ENCODE data around the gene EDEM1.
"Not testable (repeated sequence)": the region's sequence is repeated elsewhere in the genome, so short reads cannot be mapped to it uniquely, and the experiment has no call there.

EDEM1 gene

DNA sequence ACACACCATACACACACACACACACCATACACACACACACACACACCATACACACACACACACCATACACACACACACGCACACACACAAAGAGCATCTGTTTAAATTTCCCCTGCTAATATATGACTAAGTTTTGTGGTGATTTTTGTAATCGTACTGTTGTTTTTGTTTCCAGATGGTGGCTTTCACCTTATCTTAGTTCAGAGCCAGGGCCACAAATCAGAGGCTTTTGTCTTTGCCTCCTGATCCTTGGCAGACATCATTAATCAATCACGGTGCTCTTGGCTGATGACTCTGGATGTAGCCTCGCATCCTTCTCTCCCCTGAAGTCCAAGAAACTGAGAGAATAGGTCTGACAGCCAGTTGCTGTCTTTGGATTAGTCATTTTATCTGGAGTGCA is 52.1 kb downstream of the EDEM1 start:
- no peak for DNase-seq

DNA sequence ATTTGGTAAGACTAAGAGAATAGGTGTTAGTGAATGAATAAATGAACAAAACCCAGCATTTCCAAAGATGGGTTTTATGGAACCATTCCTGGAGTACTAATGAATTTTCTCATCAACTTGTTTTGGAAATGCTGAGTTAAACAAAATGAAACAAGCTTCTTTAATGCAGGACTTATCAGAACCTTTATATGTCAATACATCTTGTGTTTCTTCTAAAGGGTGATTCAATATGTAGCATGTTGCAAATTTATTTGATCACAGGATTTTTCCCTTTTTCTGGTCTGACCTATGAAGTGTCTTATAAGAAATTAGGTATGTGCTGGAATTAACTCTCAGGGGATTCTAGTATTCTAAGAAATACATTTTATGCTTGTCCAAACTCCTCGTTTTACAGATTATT is 53.2 kb downstream of the EDEM1 start:
- no peak for DNase-seq

DNA sequence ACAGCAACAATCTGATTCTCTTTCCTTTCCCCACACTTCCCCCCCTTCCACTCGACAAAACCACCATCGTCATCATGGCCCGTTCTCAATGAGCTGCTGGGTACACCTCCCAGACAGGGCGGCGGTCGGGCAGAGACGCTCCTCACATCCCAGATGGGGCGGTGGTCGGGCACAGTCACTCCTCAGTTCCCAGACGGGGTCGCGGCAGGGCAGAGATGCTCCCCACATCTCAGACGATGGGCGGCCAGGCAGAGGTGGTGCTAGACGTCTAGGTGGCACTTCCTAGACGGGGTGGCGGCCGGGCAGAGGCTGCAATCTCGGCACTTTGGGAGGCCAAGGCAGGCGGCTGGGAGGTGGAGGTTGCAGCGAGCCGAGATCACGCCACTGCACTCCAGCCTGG is 55.3 kb downstream of the EDEM1 start:
- DNase-seq, result not testable (repeated sequence)

DNA sequence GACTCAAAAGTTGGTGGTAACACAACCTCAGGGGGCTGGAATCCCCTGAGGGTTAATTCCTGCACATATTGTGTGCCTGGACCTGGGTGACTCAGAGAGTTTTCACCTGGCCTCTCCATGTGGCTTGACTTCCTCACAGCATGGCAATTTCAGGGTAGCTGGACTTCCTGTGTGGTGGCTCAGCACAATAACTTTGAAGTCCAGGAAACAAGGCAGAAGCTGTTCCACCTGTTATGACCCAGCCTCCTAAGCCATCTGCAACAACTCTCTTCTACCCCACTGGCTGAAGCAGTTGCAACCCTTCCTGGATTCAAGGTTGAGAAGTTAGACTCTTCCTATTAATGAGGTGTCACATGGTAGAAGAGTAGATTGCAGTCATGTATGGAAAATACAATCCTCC is 58.4 kb downstream of the EDEM1 start:
- no peak for DNase-seq

- DNase-seq, result no peak
Measured at GRCh38 chr3:5248822-5249221, 61.3 kb downstream of the EDEM1 start.

GRCh38 chr3:5250467-5251195 is 63.1 kb downstream of the EDEM1 start:
- no peak for DNase-seq

DNA sequence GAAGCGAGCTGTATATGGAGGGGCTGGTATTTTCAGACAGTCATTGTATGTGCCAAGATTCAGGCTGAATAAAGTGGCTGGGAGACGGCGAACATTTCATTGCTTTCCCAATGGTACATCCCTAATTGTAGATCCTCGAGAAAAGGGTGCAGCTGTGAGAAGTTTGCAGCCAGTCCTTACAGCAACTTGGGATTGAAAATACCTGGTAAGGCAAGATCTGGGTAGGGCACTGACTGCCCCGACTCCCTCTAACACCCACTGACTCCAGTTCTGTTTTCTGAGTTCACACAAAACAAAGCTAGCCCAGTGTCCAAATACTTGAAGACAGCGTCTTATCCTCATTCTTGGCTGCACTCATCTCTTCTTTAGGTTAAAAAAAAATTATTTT is 63.7 kb downstream of the EDEM1 start:
- DNase-seq, result no peak

DNA sequence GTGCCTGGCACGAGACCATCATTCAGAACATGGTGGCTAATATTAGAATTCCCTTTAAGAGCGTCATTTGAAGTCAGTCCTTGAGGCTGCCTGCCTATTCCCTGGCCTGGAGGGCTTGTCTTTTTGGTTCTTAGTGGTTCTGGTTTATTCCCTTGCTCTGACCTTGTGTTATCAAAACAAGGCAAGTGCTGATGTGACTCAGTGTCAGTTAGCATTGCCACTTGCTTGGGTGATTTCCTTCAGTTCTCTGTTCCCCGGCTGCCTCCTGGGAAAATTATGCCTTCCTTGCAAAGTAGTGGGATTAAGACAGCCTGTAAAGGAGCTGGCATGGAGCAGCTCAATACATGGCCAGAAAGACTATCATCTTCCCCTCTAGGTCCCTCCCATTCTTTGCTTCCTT is 64.6 kb downstream of the EDEM1 start:
- DNase-seq, result no peak

DNA sequence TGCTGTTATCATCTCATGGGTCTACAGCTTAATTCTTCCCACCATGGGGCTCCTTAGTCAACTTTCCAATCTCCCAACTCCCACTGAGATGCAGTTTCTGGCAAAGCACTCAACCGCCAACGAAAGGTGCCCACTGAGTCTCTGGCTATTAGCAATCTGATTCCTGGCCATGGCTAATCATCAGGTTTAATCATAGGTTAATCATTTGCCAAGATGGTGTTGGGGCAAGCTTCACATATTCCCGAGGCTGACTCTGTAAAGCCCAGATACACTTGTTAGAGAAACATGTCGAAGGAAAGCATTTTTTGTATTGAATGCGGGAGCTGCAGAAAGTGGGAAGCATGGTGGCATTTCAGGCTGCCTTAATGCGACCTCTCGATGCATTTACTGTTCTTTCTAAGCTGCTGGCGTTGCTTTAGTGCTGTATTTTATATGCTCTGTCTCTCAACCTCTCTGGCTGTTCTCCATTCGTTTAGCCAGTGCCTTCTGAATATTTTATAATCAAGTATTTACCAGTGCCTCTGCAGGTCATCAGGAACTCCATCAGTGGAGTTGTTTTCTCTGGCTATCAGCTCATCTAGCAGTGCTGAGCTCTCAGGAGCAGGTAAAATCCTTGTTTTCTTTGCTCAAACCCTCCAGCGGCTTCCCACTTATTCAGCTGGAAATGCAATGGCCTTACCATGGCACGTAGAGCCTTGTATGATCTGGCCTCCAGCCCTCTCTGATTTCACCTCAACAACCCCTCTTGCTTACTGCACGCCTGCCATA is 67.0 kb downstream of the EDEM1 start:
- DNase-seq, result no peak

- DNase-seq, result no peak
Measured at GRCh38 chr3:5255404-5256344, 68.2 kb downstream of the EDEM1 start.

DNA sequence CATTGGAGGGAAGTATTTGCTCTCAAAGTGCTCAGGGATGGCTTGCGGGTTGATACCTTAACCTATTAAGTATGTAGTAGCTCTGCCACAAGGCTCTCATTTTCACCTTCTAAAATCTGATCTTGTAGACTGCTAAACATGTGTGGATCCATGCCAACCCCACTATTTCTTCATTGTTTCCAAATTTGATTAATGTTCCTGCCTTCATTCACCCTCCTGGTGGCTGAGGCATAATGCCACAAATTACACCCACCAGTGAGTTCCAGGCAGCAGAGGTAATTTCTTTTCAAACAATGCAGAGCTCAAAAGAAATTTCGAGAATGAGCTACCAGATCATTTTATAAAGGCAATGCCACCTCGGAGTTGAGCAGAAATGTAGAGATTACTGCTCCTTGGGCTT is 71.0 kb downstream of the EDEM1 start:
- no peak for DNase-seq

- no peak for DNase-seq
Measured at GRCh38 chr3:5260992-5261501, 73.5 kb downstream of the EDEM1 start.

DNA sequence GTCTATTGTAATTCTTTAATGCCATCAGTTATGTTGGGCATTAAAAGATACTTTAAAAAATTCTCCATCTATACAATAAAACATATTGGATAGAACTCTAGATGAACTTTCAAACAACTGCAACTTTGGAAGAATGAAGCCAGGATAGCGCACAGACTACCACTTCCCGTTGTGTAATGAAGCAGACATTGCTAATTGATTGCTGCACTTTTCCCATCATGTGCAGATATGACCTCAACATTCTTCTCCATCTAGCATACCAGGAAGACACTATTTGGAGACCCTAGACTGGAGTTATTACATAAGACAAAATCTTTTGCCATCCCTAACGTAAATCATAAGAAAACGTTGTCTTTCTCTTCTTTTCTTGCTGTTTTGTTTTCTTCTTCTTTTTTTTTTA is 75.0 kb downstream of the EDEM1 start:
- DNase-seq, result no peak

- no peak for DNase-seq
Measured at GRCh38 chr3:5264093-5264600, 76.6 kb downstream of the EDEM1 start.

GRCh38 chr3:5264896-5265770 is 77.6 kb downstream of the EDEM1 start:
- DNase-seq, result no peak

DNA sequence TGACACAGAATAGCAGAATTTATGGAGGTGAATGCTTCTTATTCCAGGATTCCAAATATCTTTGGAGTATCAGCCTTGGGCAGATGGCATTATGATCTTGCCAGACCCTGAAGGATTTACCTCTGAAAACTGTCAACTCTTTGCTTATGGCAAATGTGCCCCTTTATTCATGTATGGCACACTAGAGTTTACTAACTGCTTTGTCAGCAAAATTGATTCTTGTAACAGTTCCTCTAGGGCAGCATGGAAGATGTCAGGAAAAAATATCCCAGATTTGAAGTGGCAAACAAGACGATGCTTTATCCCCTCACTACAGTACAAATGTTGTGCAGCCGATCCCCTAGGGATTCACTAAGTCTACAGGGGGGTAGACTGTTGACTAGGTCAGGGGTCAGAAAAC is 79.7 kb downstream of the EDEM1 start:
- no peak for DNase-seq

DNA sequence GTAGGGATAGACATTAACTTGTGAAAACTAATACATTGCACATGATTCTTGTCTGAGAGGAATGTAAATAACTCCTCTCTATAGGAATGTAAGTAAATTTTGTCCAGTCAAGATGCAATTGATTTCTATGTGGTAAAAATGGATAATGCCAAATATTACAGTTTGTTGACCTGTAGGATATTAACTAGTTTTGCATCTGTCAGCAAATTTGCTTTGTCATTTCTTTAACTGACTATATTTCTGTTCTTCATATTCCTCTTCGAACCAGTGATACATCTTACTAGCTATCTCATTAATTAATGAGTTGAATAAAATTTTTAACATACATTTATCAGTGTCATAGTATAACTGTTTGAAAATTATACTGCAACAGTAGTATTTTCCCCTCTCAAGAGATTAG is 80.4 kb downstream of the EDEM1 start:
- no peak for DNase-seq

All from NCI-H524 (cell line).